ENCODE data around the gene PIK3R5.

PIK3R5 gene

DNA sequence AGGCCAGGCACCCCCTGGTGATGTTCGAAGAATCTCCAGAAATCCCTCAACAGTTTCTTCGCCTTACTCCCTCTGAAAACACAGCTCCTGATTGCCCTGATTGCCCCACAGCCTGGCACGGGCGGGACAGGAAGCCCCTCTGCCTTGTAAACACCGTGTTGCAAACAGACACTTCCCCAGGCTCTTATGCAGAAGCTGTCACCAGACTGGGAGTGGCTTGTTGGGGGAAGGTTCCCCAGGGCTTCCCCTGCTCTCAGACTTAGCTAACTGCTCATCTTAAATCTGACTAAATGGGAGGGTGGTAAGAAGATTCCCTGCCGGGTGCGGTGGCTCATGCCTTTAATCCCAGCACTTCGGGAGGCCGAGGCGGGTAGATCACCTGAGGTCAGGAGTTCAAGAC is 11.2 kb downstream of the PIK3R5 start:
- Histone ChIP-seq H3K27me3 (ENCODE audit: control insufficient read depth, low read length) (peaks cover 38% of the 10 kb centered on the region), H3K36me3 (ENCODE audit: control insufficient read depth, low read length) (no peaks in the 10 kb centered on the region), H3K9me3 (ENCODE audit: control insufficient read depth, insufficient read depth, low read length) (no peaks in the 10 kb centered on the region), H3K27ac (ENCODE audit: low read depth, low read length) (no peak overlapping the region), H3K4me3 (ENCODE audit: low read length) (no peak overlapping the region), H3F3A (ENCODE audit: control insufficient read depth, insufficient read depth) (no peaks in the 10 kb centered on the region), H3K9me2 (replicated peaks; ENCODE audit: control insufficient read depth, low read length) (no peaks in the 10 kb centered on the region), H3K4me1 (ENCODE audit: control insufficient read depth, low read length) (0 out of 2 replicates have a peak, but pooled peaks cover 2% of the 10 kb centered on the region), H3K4me2 (ENCODE audit: low read length) (no peak overlapping the region), H3K79me2 (ENCODE audit: control insufficient read depth, low read length) (no peaks in the 10 kb centered on the region), H4K20me1 (ENCODE audit: control insufficient read depth, insufficient read depth, low read depth, low read length) (no peaks in the 10 kb centered on the region)
- no peak for TF ChIP-seq EZH2phosphoT487 (IDR thresholded peaks at IDR 0.05; ENCODE audit: borderline replicate concordance, low read length)
- TF ChIP-seq, protein P1, sequence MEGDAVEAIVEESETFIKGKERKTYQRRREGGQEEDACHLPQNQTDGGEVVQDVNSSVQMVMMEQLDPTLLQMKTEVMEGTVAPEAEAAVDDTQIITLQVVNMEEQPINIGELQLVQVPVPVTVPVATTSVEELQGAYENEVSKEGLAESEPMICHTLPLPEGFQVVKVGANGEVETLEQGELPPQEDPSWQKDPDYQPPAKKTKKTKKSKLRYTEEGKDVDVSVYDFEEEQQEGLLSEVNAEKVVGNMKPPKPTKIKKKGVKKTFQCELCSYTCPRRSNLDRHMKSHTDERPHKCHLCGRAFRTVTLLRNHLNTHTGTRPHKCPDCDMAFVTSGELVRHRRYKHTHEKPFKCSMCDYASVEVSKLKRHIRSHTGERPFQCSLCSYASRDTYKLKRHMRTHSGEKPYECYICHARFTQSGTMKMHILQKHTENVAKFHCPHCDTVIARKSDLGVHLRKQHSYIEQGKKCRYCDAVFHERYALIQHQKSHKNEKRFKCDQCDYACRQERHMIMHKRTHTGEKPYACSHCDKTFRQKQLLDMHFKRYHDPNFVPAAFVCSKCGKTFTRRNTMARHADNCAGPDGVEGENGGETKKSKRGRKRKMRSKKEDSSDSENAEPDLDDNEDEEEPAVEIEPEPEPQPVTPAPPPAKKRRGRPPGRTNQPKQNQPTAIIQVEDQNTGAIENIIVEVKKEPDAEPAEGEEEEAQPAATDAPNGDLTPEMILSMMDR (IDR thresholded peaks at IDR 0.05; ENCODE audit: low read depth, low read length, poor library complexity, severe bottlenecking): no peak

DNA sequence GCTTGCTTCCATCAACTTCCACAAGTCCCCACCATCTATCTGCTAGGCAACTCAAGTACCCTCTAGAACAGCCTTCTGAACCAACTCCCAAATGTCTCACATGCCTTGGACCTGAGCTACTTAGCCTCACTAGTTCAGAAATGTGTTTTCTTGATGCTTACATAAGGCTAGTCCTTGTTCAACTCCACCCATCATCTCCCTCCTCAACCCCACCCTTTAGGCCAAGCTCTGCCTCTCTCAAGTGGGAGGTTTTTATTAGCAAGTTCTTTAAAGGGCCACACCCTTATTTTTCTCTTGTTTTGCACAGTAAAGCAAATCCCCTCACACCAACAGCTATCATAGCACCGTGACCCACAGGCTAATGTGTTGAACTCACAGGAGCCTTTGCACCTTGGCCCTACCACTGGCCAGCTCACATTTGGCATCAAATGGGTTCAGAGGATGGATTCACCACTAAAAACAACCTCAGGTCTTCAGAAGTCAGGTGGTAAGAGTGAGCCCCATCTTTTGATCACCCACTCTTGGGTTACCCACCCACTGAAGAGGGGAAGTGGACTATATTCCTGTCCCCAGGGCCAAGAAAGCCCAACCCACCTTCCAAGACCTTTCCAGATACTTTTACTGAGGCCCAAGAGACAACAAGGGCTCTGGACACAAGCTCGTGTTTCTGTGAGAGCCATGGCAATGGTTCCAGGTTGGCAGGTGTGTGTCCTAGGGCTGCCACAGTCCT is 12.2 kb downstream of the PIK3R5 start:
- H3K36me3 ChIP-seq (ENCODE audit: control insufficient read depth, low read length): no peaks in the 10 kb centered on the region
- H4K20me1 ChIP-seq (ENCODE audit: control insufficient read depth, insufficient read depth, low read depth, low read length): no peaks in the 10 kb centered on the region
- peaks cover 38% of the 10 kb centered on the region for H3K27me3 ChIP-seq (ENCODE audit: control insufficient read depth, low read length)
- H3K27ac ChIP-seq (ENCODE audit: low read depth, low read length): no peak overlapping the region
- H3K4me1 ChIP-seq (ENCODE audit: control insufficient read depth, low read length): 0 out of 2 replicates have a peak, but pooled peaks cover 2% of the 10 kb centered on the region
- H3K9me3 ChIP-seq (ENCODE audit: control insufficient read depth, insufficient read depth, low read length): no peaks in the 10 kb centered on the region
- no peak for TF ChIP-seq EZH2phosphoT487 (IDR thresholded peaks at IDR 0.05; ENCODE audit: borderline replicate concordance, low read length)
- TF ChIP-seq, protein P1 (IDR thresholded peaks at IDR 0.05; ENCODE audit: low read depth, low read length, poor library complexity, severe bottlenecking): no peak
- H3K79me2 ChIP-seq (ENCODE audit: control insufficient read depth, low read length): no peaks in the 10 kb centered on the region
- no peaks in the 10 kb centered on the region for H3K9me2 ChIP-seq (replicated peaks; ENCODE audit: control insufficient read depth, low read length)
- no peak overlapping the region for H3K4me2 ChIP-seq (ENCODE audit: low read length)
- H3F3A ChIP-seq (ENCODE audit: control insufficient read depth, insufficient read depth): no peaks in the 10 kb centered on the region
- no peak overlapping the region for H3K4me3 ChIP-seq (ENCODE audit: low read length)

DNA sequence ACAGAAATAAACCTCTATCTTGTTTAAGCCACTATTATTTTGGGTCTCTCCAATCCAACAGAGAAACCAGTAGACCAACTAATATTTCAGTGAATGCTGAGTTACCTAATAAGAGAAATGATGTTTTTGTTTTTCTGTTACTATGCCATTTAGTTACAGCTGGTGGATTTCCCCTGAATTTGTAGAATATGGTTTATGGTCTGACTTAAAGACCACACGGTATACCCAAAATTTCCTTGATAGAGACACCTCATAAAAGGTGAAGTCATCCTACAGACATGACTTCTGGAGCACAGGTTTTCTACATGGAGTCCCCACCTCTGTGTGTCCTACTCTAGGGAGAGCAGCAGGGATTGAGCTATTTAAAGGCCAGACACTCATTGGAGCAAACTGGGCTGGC is 13.3 kb downstream of the PIK3R5 start:
- Histone ChIP-seq H3F3A (ENCODE audit: control insufficient read depth, insufficient read depth) (no peaks in the 10 kb centered on the region), H3K79me2 (ENCODE audit: control insufficient read depth, low read length) (no peaks in the 10 kb centered on the region), H3K4me1 (ENCODE audit: control insufficient read depth, low read length) (0 out of 2 replicates have a peak, but pooled peaks cover 2% of the 10 kb centered on the region), H3K4me3 (ENCODE audit: low read length) (no peak overlapping the region), H3K36me3 (ENCODE audit: control insufficient read depth, low read length) (no peaks in the 10 kb centered on the region), H4K20me1 (ENCODE audit: control insufficient read depth, insufficient read depth, low read depth, low read length) (no peaks in the 10 kb centered on the region), H3K4me2 (ENCODE audit: low read length) (no peak overlapping the region), H3K27me3 (ENCODE audit: control insufficient read depth, low read length) (peaks cover 35% of the 10 kb centered on the region), H3K27ac (ENCODE audit: low read depth, low read length) (no peak overlapping the region), H3K9me3 (ENCODE audit: control insufficient read depth, insufficient read depth, low read length) (no peaks in the 10 kb centered on the region), H3K9me2 (replicated peaks; ENCODE audit: control insufficient read depth, low read length) (no peaks in the 10 kb centered on the region)
- no peak for TF ChIP-seq EZH2phosphoT487 (IDR thresholded peaks at IDR 0.05; ENCODE audit: borderline replicate concordance, low read length)
- TF ChIP-seq, protein P1 (IDR thresholded peaks at IDR 0.05; ENCODE audit: low read depth, low read length, poor library complexity, severe bottlenecking): no peak

Data from DOHH2 (cell line).